Caco-2 (cell line): ENCODE data around the gene CAPZA2. TPM values are rescaled to one million over a fixed set of nuclear protein-coding genes. Genes with fewer than 3 reads are reported as not detected.
"Not testable (repeated sequence)": the region's sequence is repeated elsewhere in the genome, so short reads cannot be mapped to it uniquely, and the experiment has no call there.

Experiments used
- BruUV-seq: library from RNA; stranded (reverse); fragments of 400-500 nt; replicated peaks from 2 replicates; lab custom pipeline; 2021; lab: Mats Ljungman, UMichigan
- CTCF ChIA-PET: fragments of 300-600 bp; sonication (Branson Sonifier 250); formaldehyde crosslinking; loops from one replicate; lab custom pipeline; 2022; ENCODE audit warnings: antibody characterized with exemption; lab: Charles Lee
- POLR2A ChIA-PET: fragments of 300-600 bp; sonication (Branson Sonifier 250); formaldehyde crosslinking; loops from one replicate; lab custom pipeline; 2022; ENCODE audit warnings: antibody characterized with exemption; lab: Charles Lee
- DNase-seq, 2 experiments: peaks; one replicate each; pipeline versions ENCODE4 v3.0.0 to v3.0.0-alpha.2; 2020 to 2022
- H3K27me3 ChIP-seq: replicated peaks from 2 replicates; pipeline ENCODE4 v1.6.0; 2011; ENCODE audit warnings: low read length; ENCODE audit not compliant: control insufficient read depth, insufficient read depth
- H3K36me3 ChIP-seq: 2 replicates; pipeline ENCODE4 v1.5.1; 2011; ENCODE audit warnings: low read length; ENCODE audit not compliant: control insufficient read depth, insufficient read depth
- H3K4me1 ChIP-seq: fragments of 250-450 bp; sonication (Bioruptor Pico); 2 replicates; pipeline ENCODE4 v1.5.1; 2020; ENCODE audit warnings: mild to moderate bottlenecking
- H3K4me3 ChIP-seq: 2 replicates; pipeline ENCODE4 v1.5.1; 2011; ENCODE audit warnings: low read depth, mild to moderate bottlenecking, control low read depth, low read length
- H3K9me3 ChIP-seq: fragments of 250-450 bp; sonication (Bioruptor Pico); 2 replicates; pipeline ENCODE4 v1.5.1; 2020; ENCODE audit warnings: mild to moderate bottlenecking, moderate library complexity
- H3K27ac Mint-ChIP-seq: one replicate; pipeline ENCODE4 v1.8.0; 2022; ENCODE audit warnings: mixed read lengths; ENCODE audit not compliant: unreplicated experiment
- H3K27me3 Mint-ChIP-seq: one replicate; pipeline ENCODE4 v1.8.0; 2022; ENCODE audit warnings: mixed read lengths; ENCODE audit not compliant: insufficient read depth, unreplicated experiment
- H3K36me3 Mint-ChIP-seq: one replicate; pipeline ENCODE4 v1.8.0; 2022; ENCODE audit warnings: mild to moderate bottlenecking, mixed read lengths; ENCODE audit not compliant: insufficient read depth, unreplicated experiment
- H3K4me1 Mint-ChIP-seq: one replicate; pipeline ENCODE4 v1.8.0; 2022; ENCODE audit warnings: low read depth, mixed read lengths; ENCODE audit not compliant: unreplicated experiment
- H3K4me3 Mint-ChIP-seq: one replicate; pipeline ENCODE4 v1.8.0; 2022; ENCODE audit warnings: mild to moderate bottlenecking, moderate library complexity, mixed read lengths; ENCODE audit not compliant: unreplicated experiment
- H3K9me3 Mint-ChIP-seq: one replicate; pipeline ENCODE4 v1.8.0; 2022; ENCODE audit warnings: mixed read lengths; ENCODE audit not compliant: unreplicated experiment
- intact Hi-C: fragments of 100-400 bp; cut with micrococcal nuclease; formaldehyde crosslinking; loops from one replicate; pipeline ENCODE4 v1.10.0; 2022; ENCODE audit not compliant: unreplicated experiment
- total RNA-seq: library from RNA; stranded (reverse); gene quantifications from 2 replicates; pipeline ENCODE4 v1.2.3, GENCODE V29; 2022
- TF ChIP-seq, protein P1 (sequence below), 2 experiments: fragments of 200-600 bp in 1 of 2; IDR thresholded peaks; 1 replicate in 1 of 2; 2 replicates in 1 of 2; pipeline versions ENCODE4 v1.5.1 to v1.8.0; 2011 to 2022; ENCODE audit warnings: antibody characterized with exemption in 1 of 2, control low read depth in 1 of 2, inconsistent platforms in 1 of 2, low read depth in 1 of 2, low read length in 1 of 2, mild to moderate bottlenecking in 1 of 2, moderate library complexity in 1 of 2; ENCODE audit not compliant: insufficient read depth in 1 of 2, severe bottlenecking in 1 of 2, unreplicated experiment in 1 of 2

Gene CAPZA2
- total RNA-seq, 1 experiment from 2014 or later: 271 TPM

DNA sequence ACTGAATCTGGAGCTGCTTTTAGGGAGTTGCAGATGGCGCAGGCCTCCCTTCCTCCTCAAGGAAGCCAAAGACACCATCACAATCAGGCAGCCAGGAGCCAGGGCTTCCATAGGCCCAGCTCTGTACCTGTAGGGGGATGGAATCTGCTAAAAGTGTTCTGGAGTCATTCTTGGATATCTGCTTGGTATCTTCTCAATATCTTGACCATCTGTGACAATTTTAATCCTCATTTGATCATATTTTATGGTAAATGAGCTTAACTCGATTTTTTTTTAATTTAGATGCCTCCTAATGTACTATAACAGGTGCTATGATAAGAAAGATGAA lies 94.1 kb downstream of the CAPZA2 start:
- no peaks in the 10 kb centered on the region for H3K27me3 Mint-ChIP-seq
- POLR2A ChIA-PET: no interaction called here
- no TSS peak for BruUV-seq
- Histone ChIP-seq H3K4me3 (no peak overlapping the region), H3K27me3 (no peaks in the 10 kb centered on the region), H3K9me3 (no peaks in the 10 kb centered on the region), H3K4me1 (peaks cover 6% of the 10 kb centered on the region), H3K36me3 (no peaks in the 10 kb centered on the region)
- intact Hi-C loops: no loop called here
- no peak overlapping the region for H3K4me3 Mint-ChIP-seq
- TF ChIP-seq, protein P1, sequence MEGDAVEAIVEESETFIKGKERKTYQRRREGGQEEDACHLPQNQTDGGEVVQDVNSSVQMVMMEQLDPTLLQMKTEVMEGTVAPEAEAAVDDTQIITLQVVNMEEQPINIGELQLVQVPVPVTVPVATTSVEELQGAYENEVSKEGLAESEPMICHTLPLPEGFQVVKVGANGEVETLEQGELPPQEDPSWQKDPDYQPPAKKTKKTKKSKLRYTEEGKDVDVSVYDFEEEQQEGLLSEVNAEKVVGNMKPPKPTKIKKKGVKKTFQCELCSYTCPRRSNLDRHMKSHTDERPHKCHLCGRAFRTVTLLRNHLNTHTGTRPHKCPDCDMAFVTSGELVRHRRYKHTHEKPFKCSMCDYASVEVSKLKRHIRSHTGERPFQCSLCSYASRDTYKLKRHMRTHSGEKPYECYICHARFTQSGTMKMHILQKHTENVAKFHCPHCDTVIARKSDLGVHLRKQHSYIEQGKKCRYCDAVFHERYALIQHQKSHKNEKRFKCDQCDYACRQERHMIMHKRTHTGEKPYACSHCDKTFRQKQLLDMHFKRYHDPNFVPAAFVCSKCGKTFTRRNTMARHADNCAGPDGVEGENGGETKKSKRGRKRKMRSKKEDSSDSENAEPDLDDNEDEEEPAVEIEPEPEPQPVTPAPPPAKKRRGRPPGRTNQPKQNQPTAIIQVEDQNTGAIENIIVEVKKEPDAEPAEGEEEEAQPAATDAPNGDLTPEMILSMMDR (IDR thresholded peaks at IDR 0.05; ENCODE audit: insufficient read depth in 1 of 2, low read depth in 1 of 2, low read length in 1 of 2, severe bottlenecking in 1 of 2, unreplicated experiment in 1 of 2): no peak
- H3K4me1 Mint-ChIP-seq: peaks cover 18% of the 10 kb centered on the region
- no peak for DNase-seq
- peaks cover 14% of the 10 kb centered on the region for H3K36me3 Mint-ChIP-seq
- no peak overlapping the region for H3K27ac Mint-ChIP-seq
- CTCF ChIA-PET: no interaction called here
- H3K9me3 Mint-ChIP-seq: no peaks in the 10 kb centered on the region

DNA sequence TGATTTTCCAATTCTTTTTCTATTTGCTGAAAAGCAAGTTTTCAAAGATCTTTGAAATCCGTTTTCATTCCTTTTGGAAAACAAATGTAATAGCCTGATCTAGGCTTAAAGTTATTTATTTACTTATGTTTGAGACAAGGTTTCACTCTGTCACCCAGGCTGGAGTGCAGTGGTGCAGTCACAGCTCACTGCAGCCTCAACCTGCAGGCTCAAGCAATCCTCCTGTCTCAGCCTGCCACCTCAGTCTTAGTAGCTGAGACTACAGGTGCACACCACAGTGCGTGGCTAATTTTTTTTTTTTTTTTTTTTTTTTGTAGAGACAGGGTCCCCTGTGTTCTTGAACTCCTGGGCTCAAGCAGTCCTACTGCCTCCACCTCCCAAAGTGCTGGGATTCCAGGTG lies 95.5 kb downstream of the CAPZA2 start:
- Mint-ChIP-seq H3K27me3 (no peaks in the 10 kb centered on the region), H3K36me3 (peaks cover 6% of the 10 kb centered on the region), H3K27ac (no peak overlapping the region), H3K4me3 (no peak overlapping the region), H3K9me3 (no peaks in the 10 kb centered on the region), H3K4me1 (peaks cover 18% of the 10 kb centered on the region)
- intact Hi-C loops: no loop called here
- POLR2A ChIA-PET: interaction anchor here (0.7 kb wide), 1 partner anchor 110 kb away, joined by 6 read pairs; no protein-coding TSS in a partner anchor
- Histone ChIP-seq H3K9me3 (no peaks in the 10 kb centered on the region), H3K4me1 (0 out of 2 replicates have a peak, but pooled peaks cover 4% of the 10 kb centered on the region), H3K4me3 (no peak overlapping the region), H3K27me3 (no peaks in the 10 kb centered on the region), H3K36me3 (no peaks in the 10 kb centered on the region)
- BruUV-seq: no TSS peak
- no peak for DNase-seq
- TF ChIP-seq, protein P1 (IDR thresholded peaks at IDR 0.05; ENCODE audit: insufficient read depth in 1 of 2, low read depth in 1 of 2, low read length in 1 of 2, severe bottlenecking in 1 of 2, unreplicated experiment in 1 of 2): no peak
- CTCF ChIA-PET: interaction anchor here (0.6 kb wide), 1 partner anchor 95 kb away, joined by 3 read pairs; no protein-coding TSS in a partner anchor

DNA sequence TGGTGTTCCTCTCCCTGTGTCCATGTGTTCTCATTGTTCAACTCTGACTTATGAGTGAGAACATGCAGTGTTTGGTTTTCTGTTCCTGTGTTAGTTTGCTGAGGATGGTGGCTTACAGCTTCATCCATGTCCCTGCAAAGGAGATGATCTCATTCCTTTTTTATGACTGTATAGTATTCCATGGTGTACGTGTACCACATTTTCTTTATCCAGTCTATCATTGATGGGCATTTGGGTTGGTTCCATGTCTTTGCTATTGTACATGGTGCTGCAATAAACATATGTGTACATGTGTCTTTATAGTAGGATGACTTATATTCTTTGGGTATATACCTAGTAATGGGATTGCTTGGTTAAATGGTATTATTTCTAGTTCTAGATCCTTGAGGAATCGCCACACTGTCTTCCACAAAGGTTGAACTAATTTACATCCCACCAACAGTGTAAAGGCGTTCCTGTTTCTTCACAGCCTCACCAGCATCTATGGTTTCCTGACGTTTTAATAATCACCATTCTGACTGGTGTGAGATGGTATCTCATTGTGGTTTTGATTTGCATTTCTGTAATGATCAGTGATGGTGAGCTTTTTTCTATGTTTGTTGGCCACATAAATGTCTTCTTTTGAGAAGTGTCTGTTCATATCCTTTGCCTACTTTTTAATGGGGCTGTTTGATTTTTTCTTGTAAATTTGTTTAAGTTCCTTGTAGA lies 99.7 kb downstream of the CAPZA2 start:
- POLR2A ChIA-PET, intact Hi-C loops, H3K9me3 ChIP-seq, DNase-seq, CTCF ChIA-PET, H3K4me1 ChIP-seq, H3K4me3 Mint-ChIP-seq, H3K36me3 ChIP-seq, H3K27me3 ChIP-seq, H3K4me3 ChIP-seq, H3K27ac Mint-ChIP-seq, H3K27me3 Mint-ChIP-seq, BruUV-seq, H3K4me1 Mint-ChIP-seq, H3K9me3 Mint-ChIP-seq, H3K36me3 Mint-ChIP-seq: not testable (repeated sequence)
